ENCODE measurements around the gene EXD2.

The EXD2 gene

GRCh38 chr14:69199786-69200185, 8.5 kb downstream of the EXD2 start:
- Histone ChIP-seq H2AK5ac (ENCODE audit: low read length) (no peak overlapping the region), H2BK5ac (ENCODE audit: low read depth, low read length, poor library complexity) (no peak overlapping the region), H3K9ac (ENCODE audit: low read length) (no peak overlapping the region), H2AFZ (ENCODE audit: insufficient read depth, low read length, poor library complexity) (no peak overlapping the region), H2BK120ac (ENCODE audit: insufficient read depth, low read length, poor library complexity) (no peak overlapping the region), H3K4me3 (ENCODE audit: low read depth, low read length) (no peak overlapping the region), H3K4ac (ENCODE audit: low read depth, low read length) (no peak overlapping the region), H3K18ac (ENCODE audit: low read length) (no peak overlapping the region), H3K14ac (ENCODE audit: low read length) (no peak overlapping the region), H4K12ac (ENCODE audit: low read depth, low read length) (no peak overlapping the region), H3K79me2 (ENCODE audit: control insufficient read depth, insufficient read depth, low read length, poor library complexity) (no peaks in the 10 kb centered on the region), H3K9me3 (ENCODE audit: insufficient read depth, low read depth, low read length) (no peaks in the 10 kb centered on the region), H4K8ac (ENCODE audit: low read depth, low read length) (no peak overlapping the region), H3K4me2 (ENCODE audit: low read length) (no peak overlapping the region), H3K4me1 (ENCODE audit: control insufficient read depth in 1 of 2, insufficient read depth in 2 of 2, low read length in 2 of 2) (no peaks in the 10 kb centered on the region), H2BK12ac (ENCODE audit: low read length) (no peak overlapping the region), H3K27ac (ENCODE audit: low read depth, low read length) (no peak overlapping the region), H3K79me1 (ENCODE audit: low read length) (no peaks in the 10 kb centered on the region), H3K36me3 (ENCODE audit: control insufficient read depth in 1 of 2, insufficient read depth in 2 of 2, low read length in 2 of 2) (no peaks in the 10 kb centered on the region), H3K27me3 (ENCODE audit: insufficient read depth, low read length) (no peaks in the 10 kb centered on the region), H4K91ac (ENCODE audit: low read depth, low read length) (no peak overlapping the region), H3K23ac (ENCODE audit: low read length) (no peak overlapping the region)
- WGBS (ENCODE audit: extremely low coverage, insufficient coverage, insufficient read length) = no CpG with 5 or more reads among the region's 10 CpGs
- no peak for DNase-seq

GRCh38 chr14:69204753-69205152, 13.5 kb downstream of the EXD2 start:
- Histone ChIP-seq H3K9ac (ENCODE audit: low read length) (no peak overlapping the region), H3K14ac (ENCODE audit: low read length) (no peak overlapping the region), H3K4me3 (ENCODE audit: low read depth, low read length) (no peak overlapping the region)

GRCh38 chr14:69207435-69208041, 16.2 kb downstream of the EXD2 start:
- WGBS (ENCODE audit: extremely low coverage, insufficient coverage, insufficient read length) = no CpG with 5 or more reads among the region's 7 CpGs
- Histone ChIP-seq H3K18ac (ENCODE audit: low read length) (no peak overlapping the region), H3K36me3 (ENCODE audit: control insufficient read depth in 1 of 2, insufficient read depth in 2 of 2, low read length in 2 of 2) (no peaks in the 10 kb centered on the region), H3K23ac (ENCODE audit: low read length) (no peak overlapping the region), H2BK12ac (ENCODE audit: low read length) (no peak overlapping the region), H2AK5ac (ENCODE audit: low read length) (no peak overlapping the region), H3K14ac (ENCODE audit: low read length) (no peak overlapping the region), H4K8ac (ENCODE audit: low read depth, low read length) (no peak overlapping the region), H4K91ac (ENCODE audit: low read depth, low read length) (no peak overlapping the region), H3K4me3 (ENCODE audit: low read depth, low read length) (no peak overlapping the region), H3K27me3 (ENCODE audit: insufficient read depth, low read length) (no peaks in the 10 kb centered on the region), H3K9ac (ENCODE audit: low read length) (no peak overlapping the region), H2BK120ac (ENCODE audit: insufficient read depth, low read length, poor library complexity) (no peak overlapping the region), H3K4ac (ENCODE audit: low read depth, low read length) (no peak overlapping the region), H3K9me3 (ENCODE audit: insufficient read depth, low read depth, low read length) (no peaks in the 10 kb centered on the region), H3K4me2 (ENCODE audit: low read length) (no peak overlapping the region), H3K79me1 (ENCODE audit: low read length) (no peaks in the 10 kb centered on the region), H3K4me1 (ENCODE audit: control insufficient read depth in 1 of 2, insufficient read depth in 2 of 2, low read length in 2 of 2) (no peaks in the 10 kb centered on the region), H3K27ac (ENCODE audit: low read depth, low read length) (no peak overlapping the region), H3K79me2 (ENCODE audit: control insufficient read depth, insufficient read depth, low read length, poor library complexity) (no peaks in the 10 kb centered on the region), H2BK5ac (ENCODE audit: low read depth, low read length, poor library complexity) (no peak overlapping the region), H4K12ac (ENCODE audit: low read depth, low read length) (no peak overlapping the region), H2AFZ (ENCODE audit: insufficient read depth, low read length, poor library complexity) (no peak overlapping the region)
- no peak for DNase-seq

More at GRCh38 chr14:69204753-69205152, 13.5 kb downstream of the EXD2 start:
- H4K8ac ChIP-seq (ENCODE audit: low read depth, low read length) = no peak overlapping the region
- H3K9me3 ChIP-seq (ENCODE audit: insufficient read depth, low read depth, low read length) = no peaks in the 10 kb centered on the region
- no peaks in the 10 kb centered on the region for H3K36me3 ChIP-seq (ENCODE audit: control insufficient read depth in 1 of 2, insufficient read depth in 2 of 2, low read length in 2 of 2)
- H3K79me2 ChIP-seq (ENCODE audit: control insufficient read depth, insufficient read depth, low read length, poor library complexity) = no peaks in the 10 kb centered on the region
- H4K91ac ChIP-seq (ENCODE audit: low read depth, low read length) = no peak overlapping the region
- H2AK5ac ChIP-seq (ENCODE audit: low read length) = no peak overlapping the region
- no peak overlapping the region for H2BK5ac ChIP-seq (ENCODE audit: low read depth, low read length, poor library complexity)
- H4K12ac ChIP-seq (ENCODE audit: low read depth, low read length) = no peak overlapping the region
- H3K79me1 ChIP-seq (ENCODE audit: low read length) = no peaks in the 10 kb centered on the region
- DNase-seq = no peak
- H2AFZ ChIP-seq (ENCODE audit: insufficient read depth, low read length, poor library complexity) = no peak overlapping the region
- H2BK12ac ChIP-seq (ENCODE audit: low read length) = no peak overlapping the region
- no peak overlapping the region for H3K27ac ChIP-seq (ENCODE audit: low read depth, low read length)
- no peak overlapping the region for H3K18ac ChIP-seq (ENCODE audit: low read length)
- no peak overlapping the region for H3K23ac ChIP-seq (ENCODE audit: low read length)
- no peak overlapping the region for H3K4me2 ChIP-seq (ENCODE audit: low read length)
- H2BK120ac ChIP-seq (ENCODE audit: insufficient read depth, low read length, poor library complexity) = no peak overlapping the region
- H3K27me3 ChIP-seq (ENCODE audit: insufficient read depth, low read length) = no peaks in the 10 kb centered on the region
- H3K4me1 ChIP-seq (ENCODE audit: control insufficient read depth in 1 of 2, insufficient read depth in 2 of 2, low read length in 2 of 2) = no peaks in the 10 kb centered on the region
- H3K4ac ChIP-seq (ENCODE audit: low read depth, low read length) = no peak overlapping the region

- Histone ChIP-seq H2AK5ac (ENCODE audit: low read length) (no peak overlapping the region), H2AFZ (ENCODE audit: insufficient read depth, low read length, poor library complexity) (no peak overlapping the region), H2BK5ac (ENCODE audit: low read depth, low read length, poor library complexity) (no peak overlapping the region), H3K4me3 (ENCODE audit: low read depth, low read length) (no peak overlapping the region), H3K36me3 (ENCODE audit: control insufficient read depth in 1 of 2, insufficient read depth in 2 of 2, low read length in 2 of 2) (peaks cover 0 to 3% of the 10 kb centered on the region in 2 experiments), H3K4ac (ENCODE audit: low read depth, low read length) (no peak overlapping the region), H4K91ac (ENCODE audit: low read depth, low read length) (no peak overlapping the region), H3K18ac (ENCODE audit: low read length) (no peak overlapping the region), H3K4me1 (ENCODE audit: control insufficient read depth in 1 of 2, insufficient read depth in 2 of 2, low read length in 2 of 2) (no peaks in the 10 kb centered on the region), H3K27me3 (ENCODE audit: insufficient read depth, low read length) (no peaks in the 10 kb centered on the region), H4K12ac (ENCODE audit: low read depth, low read length) (no peak overlapping the region), H3K79me2 (ENCODE audit: control insufficient read depth, insufficient read depth, low read length, poor library complexity) (no peaks in the 10 kb centered on the region), H2BK120ac (ENCODE audit: insufficient read depth, low read length, poor library complexity) (no peak overlapping the region), H2BK12ac (ENCODE audit: low read length) (no peak overlapping the region), H3K4me2 (ENCODE audit: low read length) (no peak overlapping the region), H3K79me1 (ENCODE audit: low read length) (no peaks in the 10 kb centered on the region), H3K14ac (ENCODE audit: low read length) (no peak overlapping the region), H3K9me3 (ENCODE audit: insufficient read depth, low read depth, low read length) (no peaks in the 10 kb centered on the region), H3K9ac (ENCODE audit: low read length) (no peak overlapping the region), H3K27ac (ENCODE audit: low read depth, low read length) (no peak overlapping the region), H3K23ac (ENCODE audit: low read length) (no peak overlapping the region), H4K8ac (ENCODE audit: low read depth, low read length) (no peak overlapping the region)
- no CpG with 5 or more reads among the region's 5 CpGs for WGBS (ENCODE audit: extremely low coverage, insufficient coverage, insufficient read length)
- DNase-seq = no peak
Observed at GRCh38 chr14:69208666-69209065, 17.4 kb downstream of the EXD2 start.

Measured in trophoblast cell (in vitro differentiated cells and primary cell).